Measurements from ENCODE around the gene ITPRID1. TPM values are rescaled to one million over a fixed set of nuclear protein-coding genes. Genes with fewer than 3 reads are reported as not detected.

ITPRID1 gene
- total and polyA plus RNA-seq, 2 of the 8 experiments (the other 6 are each of a cell fraction or from before 2014, with no cell fraction given) = 0.09 to 0.47 TPM

GRCh38 chr7:31602041-31602625 is 88.2 kb downstream of the ITPRID1 start:
- TF ChIP-seq FOSL1 (IDR thresholded peaks at IDR 0.05; ENCODE audit: insufficient read depth, low read depth, low read length) = no peak
- no peak for TF ChIP-seq HDAC6 (IDR thresholded peaks at IDR 0.05; ENCODE audit: low read depth, low read length)
- no peak for TF ChIP-seq ASH2L (IDR thresholded peaks at IDR 0.05; ENCODE audit: low read length)
- TF ChIP-seq, protein P1, sequence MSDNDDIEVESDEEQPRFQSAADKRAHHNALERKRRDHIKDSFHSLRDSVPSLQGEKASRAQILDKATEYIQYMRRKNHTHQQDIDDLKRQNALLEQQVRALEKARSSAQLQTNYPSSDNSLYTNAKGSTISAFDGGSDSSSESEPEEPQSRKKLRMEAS (IDR thresholded peaks at IDR 0.05) = no peak
- no peak for TF ChIP-seq JUND (IDR thresholded peaks at IDR 0.05; ENCODE audit: low read length)
- H4K91ac ChIP-seq (replicated peaks; ENCODE audit: insufficient read length, low read length) = no peak overlapping the region

More at GRCh38 chr7:31602041-31602625, 88.2 kb downstream of the ITPRID1 start:
- Histone ChIP-seq H3K4me1 (replicated peaks in 1 of 4; ENCODE audit: control insufficient read depth in 3 of 4, insufficient read depth in 4 of 4, low read length in 3 of 4) (no peaks in the 10 kb centered on the region), H3K27me3 (replicated peaks in 1 of 4; ENCODE audit: control insufficient read depth in 3 of 4, extremely low read depth in 1 of 4, insufficient read depth in 3 of 4, low read length in 3 of 4) (no peaks in the 10 kb centered on the region), H4K20me1 (replicated peaks in 1 of 2; ENCODE audit: control insufficient read depth in 1 of 2, insufficient read depth in 2 of 2, low read length in 2 of 2) (no peaks in the 10 kb centered on the region), H2BK120ac (replicated peaks; ENCODE audit: low read depth, low read length) (no peak overlapping the region), H2BK15ac (ENCODE audit: low read length) (no peak overlapping the region), H3K23ac (ENCODE audit: insufficient read length) (no peak overlapping the region), H3K18ac (ENCODE audit: extremely low read depth, low read length) (no peak overlapping the region), H4K5ac (ENCODE audit: insufficient read length, low read depth, low read length) (no peak overlapping the region), H2AK5ac (ENCODE audit: low read depth, low read length) (no peak overlapping the region), H3K4me2 (ENCODE audit: insufficient read depth in 1 of 2, low read depth in 2 of 2, low read length in 2 of 2) (no peak overlapping the region), H4K8ac (ENCODE audit: extremely low read depth, insufficient read depth, low read length) (no peak overlapping the region), H3K4me3 (ENCODE audit: extremely low read depth in 1 of 4, insufficient read depth in 2 of 4, low read depth in 3 of 4, low read length in 4 of 4) (no peak overlapping the region), H3K9ac (replicated peaks in 1 of 4; ENCODE audit: extremely low read depth in 1 of 4, low read depth in 3 of 4, low read length in 3 of 4) (no peak overlapping the region), H3K14ac (ENCODE audit: insufficient read length) (no peak overlapping the region), H2AFZ (ENCODE audit: low read length) (peak overlapping the region; percentile 78), H3K27ac (ENCODE audit: low read depth, low read length) (no peak overlapping the region), H2BK12ac (ENCODE audit: low read depth, low read length) (no peak overlapping the region), H3K4ac (replicated peaks; ENCODE audit: insufficient read length, low read depth, low read length) (no peak overlapping the region), H2BK5ac (ENCODE audit: low read depth, low read length) (no peak overlapping the region), H2BK20ac (ENCODE audit: low read length) (no peak overlapping the region), H3K79me2 (ENCODE audit: control insufficient read depth in 1 of 2, insufficient read depth in 2 of 2, low read length in 2 of 2) (no peaks in the 10 kb centered on the region), H3K23me2 (ENCODE audit: low read depth, low read length) (no peaks in the 10 kb centered on the region), H3K56ac (replicated peaks; ENCODE audit: insufficient read length, low read depth, low read length) (no peak overlapping the region), H3K79me1 (ENCODE audit: low read depth, low read length) (no peaks in the 10 kb centered on the region), H3K36me3 (ENCODE audit: control insufficient read depth in 2 of 4, insufficient read depth in 4 of 4, low read length in 3 of 4) (no peaks in the 10 kb centered on the region), H3K9me3 (ENCODE audit: insufficient read depth in 2 of 2, low read depth in 1 of 2, low read length in 1 of 2) (no peaks in the 10 kb centered on the region)
- no peak for DNase-seq (ENCODE audit: low read depth in 1 of 2, low spot score in 2 of 2)
- no peak for FAIRE-seq
- CTCF ChIA-PET (ENCODE audit: partially characterized antibody) = interaction anchor here (1.0 kb wide), 3 partner anchors 31 to 232 kb away, joined by 3 to 6 read pairs (median 4); no protein-coding TSS in a partner anchor
- 65% methylated on average over 5 of the region's 5 CpGs; no CpG with 5 or more reads in 1 of the 2 experiments for WGBS, 2 experiments (ENCODE audit: extremely low coverage in 1 of 2, insufficient coverage in 1 of 2, insufficient read length in 1 of 2, insufficient replicate concordance in 2 of 2, low coverage in 1 of 2, low lambda C conversion rate in 2 of 2, missing lambda C conversion rate in 1 of 2)
- POLR2A ChIA-PET (ENCODE audit: partially characterized antibody) = no interaction called here
